Common myeloid progenitor, CD34-positive (primary cell): ENCODE data around the gene STON2.

Source experiments
- CTCF ChIA-PET: fragments of 350-600 bp; sonication (Branson Sonifier 250); formaldehyde crosslinking; loops from one replicate; lab custom pipeline; 2021; ENCODE audit warnings: antibody characterized with exemption; lab: Charles Lee
- POLR2A ChIA-PET: fragments of 350-600 bp; sonication (Branson Sonifier 250); formaldehyde crosslinking; loops from one replicate; lab custom pipeline; 2021; ENCODE audit warnings: antibody characterized with exemption; lab: Charles Lee
- DNase-seq, 3 donors: peaks; one replicate each; pipeline versions ENCODE4 v3.0.0 to v3.0.0-alpha.2; 2013
- H3K27ac ChIP-seq, 2 experiments: 1 replicate in 1 of 2; 2 replicates in 1 of 2; pipeline ENCODE4 v1.7.0; 2013; ENCODE audit warnings: inconsistent platforms in 2 of 2, low read length in 2 of 2, mild to moderate bottlenecking in 2 of 2, low read depth in 1 of 2, moderate library complexity in 1 of 2; ENCODE audit not compliant: severe bottlenecking in 2 of 2, insufficient read depth in 1 of 2, poor library complexity in 1 of 2
- H3K27me3 ChIP-seq, 5 experiments: replicated peaks in 2 of 5; 1 replicate in 3 of 5; 2 replicates in 2 of 5; pipeline versions ENCODE4 v1.6.1 to v1.7.0; 2013; ENCODE audit warnings: low read length in 4 of 5, mild to moderate bottlenecking in 2 of 5, moderate library complexity in 2 of 5, inconsistent platforms in 1 of 5; ENCODE audit not compliant: insufficient read depth in 5 of 5, control insufficient read depth in 4 of 5
- H3K36me3 ChIP-seq, 4 experiments: 1 replicate in 2 of 4; 2 replicates in 2 of 4; pipeline versions ENCODE4 v1.6.1 to v1.7.0; 2013; ENCODE audit warnings: low read length in 3 of 4, control low read depth in 1 of 4, mild to moderate bottlenecking in 1 of 4; ENCODE audit not compliant: control insufficient read depth in 4 of 4, insufficient read depth in 4 of 4
- H3K4me1 ChIP-seq, 4 experiments: 1 replicate in 3 of 4; 2 replicates in 1 of 4; pipeline versions ENCODE4 v1.6.1 to v1.7.1; 2013; ENCODE audit warnings: low read length in 3 of 4, mild to moderate bottlenecking in 3 of 4, control low read depth in 1 of 4, inconsistent platforms in 1 of 4, moderate library complexity in 1 of 4; ENCODE audit not compliant: control insufficient read depth in 4 of 4, insufficient read depth in 4 of 4; ENCODE audit errors: control extremely low read depth in 1 of 4
- H3K4me3 ChIP-seq, 7 experiments: 1 replicate in 4 of 7; 2 replicates in 3 of 7; pipeline versions ENCODE4 v1.5.1 to v1.7.0; 2013; ENCODE audit warnings: mild to moderate bottlenecking in 7 of 7, low read length in 6 of 7, moderate library complexity in 6 of 7, inconsistent platforms in 2 of 7, low read depth in 2 of 7, control low read depth in 1 of 7; ENCODE audit not compliant: insufficient read depth in 4 of 7, control insufficient read depth in 1 of 7; ENCODE audit errors: extremely low read depth in 1 of 7
- H3K9me3 ChIP-seq, 5 experiments: 1 replicate in 4 of 5; 2 replicates in 1 of 5; pipeline versions ENCODE4 v1.6.1 to v1.7.1; 2013; ENCODE audit warnings: low read length in 4 of 5, mild to moderate bottlenecking in 2 of 5, inconsistent platforms in 1 of 5, low read depth in 1 of 5, moderate library complexity in 1 of 5; ENCODE audit not compliant: control insufficient read depth in 4 of 5, insufficient read depth in 2 of 5; ENCODE audit errors: control extremely low read depth in 1 of 5
- WGBS: methylation state at CpG from one replicate; pipeline ENCODE4 v1.1.5; 2013; ENCODE audit not compliant: insufficient coverage; 5-methylcytosine and 5-hydroxymethylcytosine counted together

The STON2 gene

GRCh38 chr14:81412779-81413178 lies 12.7 kb upstream of the STON2 start:
- ChIA-PET POLR2A (no interaction called here), CTCF (no interaction called here)
- H3K9me3 ChIP-seq: peaks cover 0 to 6% (median 0%) of the 10 kb centered on the region in 5 experiments

GRCh38 chr14:81408595-81408994 lies 8.5 kb upstream of the STON2 start:
- no peak overlapping the region for H3K4me3 ChIP-seq
- ChIA-PET POLR2A (no interaction called here), CTCF (no interaction called here)
- H3K36me3 ChIP-seq: peaks cover 6 to 18% (median 11%) of the 10 kb centered on the region in 4 experiments
- peaks cover 0 to 6% (median 3%) of the 10 kb centered on the region in 5 experiments for H3K9me3 ChIP-seq
- H3K27ac ChIP-seq: no peak overlapping the region
- H3K4me1 ChIP-seq: peaks cover 0 to 7% (median 3%) of the 10 kb centered on the region in 4 experiments
- no peaks in the 10 kb centered on the region for H3K27me3 ChIP-seq
- no peak for DNase-seq
- WGBS: 100% methylated on average over 1 of the region's 1 CpG

More at GRCh38 chr14:81412779-81413178, 12.7 kb upstream of the STON2 start:
- Histone ChIP-seq H3K36me3 (peaks cover 4 to 20% (median 4%) of the 10 kb centered on the region in 4 experiments), H3K4me3 (no peak overlapping the region), H3K27me3 (no peaks in the 10 kb centered on the region), H3K4me1 (peaks cover 2 to 30% (median 26%) of the 10 kb centered on the region in 4 experiments), H3K27ac (no peak overlapping the region)
- WGBS: 91% methylated on average over 13 of the region's 19 CpGs
- DNase-seq: no peak

DNA sequence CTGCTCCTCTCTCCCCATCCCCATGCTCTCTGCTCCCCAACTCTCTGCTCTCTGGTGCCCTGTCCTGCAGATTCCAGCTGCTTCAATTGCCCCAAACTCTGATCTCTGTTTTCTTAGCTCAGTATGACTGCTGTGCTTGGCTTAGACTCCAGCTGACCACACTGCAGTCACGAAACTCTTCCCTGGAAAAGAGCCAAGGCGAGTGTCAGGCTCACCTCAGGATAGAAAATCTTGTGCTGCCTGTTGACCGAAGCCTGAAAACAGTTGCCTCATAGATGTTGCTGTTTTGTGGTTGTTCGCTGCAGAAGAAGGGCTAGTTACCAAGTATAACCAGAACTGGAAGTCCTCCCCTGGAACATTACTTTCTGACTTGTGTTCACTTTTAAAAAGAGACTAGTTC lies 6.7 kb upstream of the STON2 start:
- no peaks in the 10 kb centered on the region for H3K27me3 ChIP-seq
- H3K36me3 ChIP-seq: peaks cover 6 to 18% (median 11%) of the 10 kb centered on the region in 4 experiments
- ChIA-PET POLR2A (interaction anchor here (0.6 to 1.3 kb wide), 2 partner anchors 9 to 30 kb away, joined by 3 to 4 read pairs; no protein-coding TSS in a partner anchor), CTCF (interaction anchor here (1.1 to 1.2 kb wide), 2 partner anchors 10 to 21 kb away, joined by 3 to 5 read pairs; no protein-coding TSS in a partner anchor)
- WGBS: 57% methylated on average over 4 of the region's 4 CpGs
- peaks cover 0 to 6% (median 3%) of the 10 kb centered on the region in 5 experiments for H3K9me3 ChIP-seq
- no peak overlapping the region for H3K4me3 ChIP-seq
- peaks cover 0 to 17% (median 14%) of the 10 kb centered on the region in 4 experiments for H3K4me1 ChIP-seq
- no peak overlapping the region for H3K27ac ChIP-seq
- DNase-seq: no peak

GRCh38 chr14:81402123-81402495 lies 2.0 kb upstream of the STON2 start:
- Histone ChIP-seq H3K36me3 (peaks cover 2 to 24% (median 10%) of the 10 kb centered on the region in 4 experiments), H3K27me3 (no peaks in the 10 kb centered on the region), H3K9me3 (peaks cover 0 to 6% (median 0%) of the 10 kb centered on the region in 5 experiments), H3K27ac (peak overlapping the region in 1 of 2 experiments; percentile 30), H3K4me1 (peaks cover 6 to 48% (median 37%) of the 10 kb centered on the region in 4 experiments), H3K4me3 (no peak overlapping the region)
- ChIA-PET CTCF (interaction anchor here (0.9 to 3.7 kb wide), 11 partner anchors 11 to 134 kb away, joined by 3 to 14 read pairs (median 4); no protein-coding TSS in a partner anchor), POLR2A (interaction anchor here (1.1 kb wide), 1 partner anchor 22 kb away, joined by 3 read pairs; no protein-coding TSS in a partner anchor)
- WGBS: 16% methylated on average over 2 of the region's 2 CpGs
- DNase-seq: peak; percentile 29 to 82 (median 69)

- Histone ChIP-seq H3K27me3 (no peaks in the 10 kb centered on the region), H3K36me3 (peaks cover 1 to 20% (median 7%) of the 10 kb centered on the region in 4 experiments), H3K27ac (no peak overlapping the region), H3K4me3 (no peak overlapping the region), H3K4me1 (peaks cover 6 to 45% (median 35%) of the 10 kb centered on the region in 4 experiments), H3K9me3 (peaks cover 0 to 6% (median 0%) of the 10 kb centered on the region in 5 experiments)
- POLR2A ChIA-PET: interaction anchor here (0.6 kb wide), 1 partner anchor 27 kb away, joined by 3 read pairs; no protein-coding TSS in a partner anchor
- DNase-seq: peak in 2 of 3 donors; percentile 66 to 72
- 94% methylated on average over 2 of the region's 2 CpGs for WGBS
- CTCF ChIA-PET: interaction anchor here (0.7 to 3.7 kb wide), 9 partner anchors 9 to 134 kb away, joined by 3 to 14 read pairs (median 4); no protein-coding TSS in a partner anchor
Measured at GRCh38 chr14:81401420-81402122, 1.4 kb upstream of the STON2 start.

- DNase-seq: peak in 2 of 3 donors; percentile 37 to 57
- POLR2A ChIA-PET: interaction anchor here (0.6 kb wide), 1 partner anchor 27 kb away, joined by 3 read pairs; no protein-coding TSS in a partner anchor
Measured at GRCh38 chr14:81400852-81401251, 728 bp upstream of the STON2 start.

More at GRCh38 chr14:81400852-81401251, 728 bp upstream of the STON2 start:
- CTCF ChIA-PET: interaction anchor here (0.7 to 3.7 kb wide), 6 partner anchors 9 to 40 kb away, joined by 3 to 14 read pairs (median 4); no protein-coding TSS in a partner anchor
- WGBS: 86% methylated on average over 8 of the region's 8 CpGs
- Histone ChIP-seq H3K4me1 (peaks cover 6 to 45% (median 35%) of the 10 kb centered on the region in 4 experiments), H3K27me3 (no peaks in the 10 kb centered on the region), H3K9me3 (peaks cover 0 to 6% (median 0%) of the 10 kb centered on the region in 5 experiments), H3K36me3 (peaks cover 0 to 22% (median 12%) of the 10 kb centered on the region in 4 experiments), H3K27ac (no peak overlapping the region), H3K4me3 (no peak overlapping the region)
